Fibroblast of lung (primary cell): Measurements from ENCODE around the gene TMEM147.

Source experiments
- CTCF ChIP-seq, 2 donors: IDR thresholded peaks in 1 of 2; conservative IDR thresholded peaks in 1 of 2; 1 replicate in 1 of 2; 2 replicates in 1 of 2; pipeline ENCODE4 v1.5.1; 2011 to 2012; ENCODE audit warnings: low read length in 2 of 2, control low read depth in 1 of 2, inconsistent platforms in 1 of 2, low read depth in 1 of 2, mild to moderate bottlenecking in 1 of 2
- EZH2 ChIP-seq: IDR thresholded peaks from 2 replicates; pipeline ENCODE4 v1.5.1; 2012; ENCODE audit warnings: low read length, control low read depth, mild to moderate bottlenecking; ENCODE audit errors: missing control alignments

- TF ChIP-seq CTCF (conservative IDR thresholded peaks at IDR 0.05 in 1 of 2, IDR thresholded peaks at IDR 0.05 in 1 of 2; ENCODE audit: low read depth in 1 of 2, low read length in 2 of 2) (no peak), EZH2 (no peak)
These were observed 5.8 kb downstream of the TMEM147 start for GRCh38 chr19:35551091-35551810.
